Osteoblast (primary cell): ENCODE measurements around the gene MRPL12. TPM values are rescaled to one million over a fixed set of nuclear protein-coding genes. Genes with fewer than 3 reads are reported as not detected.

Experiments
- DNase-seq: peaks from one replicate; pipeline ENCODE4 v3.0.0; 2011; ENCODE audit warnings: low spot score, mixed read lengths; ENCODE audit not compliant: insufficient read length; ENCODE audit errors: missing footprints
- H2AFZ ChIP-seq: 2 replicates; pipeline ENCODE4 v1.6.0; 2011; ENCODE audit warnings: mild to moderate bottlenecking, low read length
- H3K27ac ChIP-seq: 2 replicates; pipeline ENCODE4 v1.5.1; 2011; ENCODE audit warnings: mild to moderate bottlenecking, low read depth, low read length, moderate library complexity
- H3K27me3 ChIP-seq: 2 replicates; pipeline ENCODE4 v1.6.0; 2012; ENCODE audit warnings: mild to moderate bottlenecking, control low read depth, inconsistent platforms, low read length, moderate library complexity; ENCODE audit not compliant: insufficient read depth
- H3K36me3 ChIP-seq: 2 replicates; pipeline ENCODE4 v1.5.1; 2011; ENCODE audit warnings: mild to moderate bottlenecking, low read length, control low read depth, moderate library complexity; ENCODE audit not compliant: insufficient read depth
- H3K4me1 ChIP-seq: 2 replicates; pipeline ENCODE4 v1.5.1; 2011; ENCODE audit warnings: mild to moderate bottlenecking, low read length, control low read depth, moderate library complexity; ENCODE audit not compliant: insufficient read depth
- H3K4me2 ChIP-seq: 2 replicates; pipeline ENCODE4 v1.6.0; 2011; ENCODE audit warnings: mild to moderate bottlenecking, low read length; ENCODE audit not compliant: insufficient read depth
- H3K4me3 ChIP-seq: fragments of 200-600 bp; sonication (generic); 3 replicates; pipeline ENCODE4 v1.5.1; 2012; ENCODE audit warnings: mild to moderate bottlenecking, low read length, inconsistent platforms; ENCODE audit not compliant: insufficient read depth
- H3K79me2 ChIP-seq: 2 replicates; pipeline ENCODE4 v1.6.0; 2012; ENCODE audit warnings: mild to moderate bottlenecking, low read length, control low read depth, inconsistent platforms; ENCODE audit not compliant: insufficient read depth
- H3K9me3 ChIP-seq: 2 replicates; pipeline ENCODE4 v1.5.1; 2011; ENCODE audit warnings: low read depth, low read length, control low read depth
- H4K20me1 ChIP-seq: 2 replicates; pipeline ENCODE4 v1.6.0; 2012; ENCODE audit warnings: mild to moderate bottlenecking, low read length, control low read depth; ENCODE audit not compliant: insufficient read depth
- CTCF ChIP-seq: IDR thresholded peaks from 2 replicates; pipeline ENCODE4 v1.5.1; 2011; ENCODE audit warnings: mild to moderate bottlenecking, low read depth, low read length, moderate library complexity; ENCODE audit errors: extremely low read depth
- total RNA-seq: library from RNA; depleted of rRNA; stranded (reverse); fragments of >200 nt; gene quantifications from 2 replicates; pipeline ENCODE4 v1.2.3, GENCODE V29; 2012

Gene MRPL12
- total RNA-seq, 1 donor = 6.2 TPM

DNA sequence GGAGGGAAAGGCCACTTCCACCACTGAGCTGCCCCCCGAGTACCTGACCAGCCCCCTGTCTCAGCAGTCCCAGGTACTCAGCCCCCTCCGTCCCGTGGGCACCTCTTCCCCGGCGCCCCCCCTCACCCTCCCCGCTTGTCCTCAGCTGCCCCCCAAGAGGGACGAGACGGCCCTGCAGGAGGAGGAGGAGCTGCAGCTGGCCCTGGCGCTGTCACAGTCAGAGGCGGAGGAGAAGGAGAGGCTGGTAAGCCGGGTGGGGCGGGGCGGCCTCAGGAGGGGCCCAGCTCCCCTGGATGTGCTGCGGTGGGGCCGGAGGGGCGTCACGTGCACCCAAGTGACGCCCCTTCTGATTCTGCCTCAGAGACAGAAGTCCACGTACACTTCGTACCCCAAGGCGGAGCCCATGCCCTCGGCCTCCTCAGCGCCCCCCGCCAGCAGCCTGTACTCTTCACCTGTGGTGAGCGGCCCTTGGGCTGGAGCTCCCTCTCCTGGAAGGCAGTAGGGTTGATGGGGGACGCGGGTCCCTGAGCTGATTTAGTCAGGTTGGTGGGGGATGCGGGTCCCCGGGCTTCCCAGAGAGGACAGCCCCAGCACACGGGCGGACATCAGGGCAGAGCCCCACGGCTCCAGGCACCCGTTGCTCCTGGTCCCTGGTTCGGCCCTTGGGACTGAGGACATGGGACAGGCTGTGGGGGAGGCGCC is 9.5 kb upstream of the MRPL12 start:
- H4K20me1 ChIP-seq = peaks cover 54% of the 10 kb centered on the region

GRCh38 chr17:81694810-81695209 is 8.4 kb upstream of the MRPL12 start:
- H2AFZ ChIP-seq = no peak overlapping the region
- H3K79me2 ChIP-seq = peaks cover 83% of the 10 kb centered on the region
- H3K4me1 ChIP-seq = no peaks in the 10 kb centered on the region
- TF ChIP-seq CTCF = no peak
- H4K20me1 ChIP-seq = peaks cover 42% of the 10 kb centered on the region
- H3K27ac ChIP-seq = no peak overlapping the region
- H3K27me3 ChIP-seq = no peaks in the 10 kb centered on the region
- no peak for DNase-seq
- H3K4me2 ChIP-seq = no peak overlapping the region
- H3K4me3 ChIP-seq = no peak overlapping the region
- H3K9me3 ChIP-seq = no peaks in the 10 kb centered on the region
- peaks cover 88% of the 10 kb centered on the region for H3K36me3 ChIP-seq

More for the DNA sequence above, 9.5 kb upstream of the MRPL12 start:
- TF ChIP-seq CTCF = no peak
- H3K27me3 ChIP-seq = no peaks in the 10 kb centered on the region
- peak; percentile 82 for DNase-seq
- H3K4me3 ChIP-seq = no peak overlapping the region
- H3K79me2 ChIP-seq = peaks cover 89% of the 10 kb centered on the region
- H3K36me3 ChIP-seq = peaks cover 87% of the 10 kb centered on the region
- no peaks in the 10 kb centered on the region for H3K4me1 ChIP-seq
- no peak overlapping the region for H2AFZ ChIP-seq
- no peak overlapping the region for H3K4me2 ChIP-seq
- H3K9me3 ChIP-seq = no peaks in the 10 kb centered on the region
- H3K27ac ChIP-seq = no peak overlapping the region

- Histone ChIP-seq H3K4me2 (no peak overlapping the region), H3K36me3 (peaks cover 84% of the 10 kb centered on the region), H4K20me1 (peaks cover 38% of the 10 kb centered on the region), H3K27me3 (no peaks in the 10 kb centered on the region), H3K9me3 (no peaks in the 10 kb centered on the region), H3K4me3 (no peak overlapping the region), H3K4me1 (no peaks in the 10 kb centered on the region), H3K27ac (no peak overlapping the region), H2AFZ (no peak overlapping the region), H3K79me2 (peaks cover 80% of the 10 kb centered on the region)
- no peak for DNase-seq
- TF ChIP-seq CTCF = no peak
These were observed 8.0 kb upstream of the MRPL12 start for GRCh38 chr17:81695211-81695610.

DNA sequence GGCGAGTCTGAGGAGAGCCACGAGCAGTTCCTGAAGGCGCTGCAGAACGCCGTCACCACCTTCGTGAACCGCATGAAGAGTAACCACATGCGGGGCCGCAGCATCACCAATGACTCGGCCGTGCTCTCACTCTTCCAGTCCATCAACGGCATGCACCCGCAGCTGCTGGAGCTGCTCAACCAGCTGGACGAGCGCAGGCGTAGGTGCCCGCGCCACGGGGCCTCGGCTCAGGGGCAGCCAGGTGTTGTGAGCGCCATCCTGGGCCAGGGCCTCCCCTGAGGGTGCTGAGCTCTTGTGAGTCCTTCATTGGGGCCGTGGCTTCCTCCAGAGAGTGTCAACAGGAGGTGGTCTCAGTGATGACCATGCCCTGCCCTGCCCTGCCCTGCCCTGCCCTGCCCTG is 7.4 kb upstream of the MRPL12 start:
- Histone ChIP-seq H3K36me3 (peaks cover 81% of the 10 kb centered on the region), H3K4me1 (no peaks in the 10 kb centered on the region), H3K79me2 (peaks cover 80% of the 10 kb centered on the region), H3K9me3 (no peaks in the 10 kb centered on the region), H4K20me1 (peaks cover 38% of the 10 kb centered on the region), H2AFZ (no peak overlapping the region), H3K27me3 (no peaks in the 10 kb centered on the region), H3K4me3 (no peak overlapping the region), H3K4me2 (no peak overlapping the region), H3K27ac (no peak overlapping the region)
- DNase-seq = no peak
- TF ChIP-seq CTCF = no peak
